Measurements from ENCODE around the gene ASXL1. TPM values are rescaled to one million over a fixed set of nuclear protein-coding genes. Genes with fewer than 3 reads are reported as not detected.
"Not testable (repeated sequence)": the region's sequence is repeated elsewhere in the genome, so short reads cannot be mapped to it uniquely, and the experiment has no call there.

ASXL1 gene
- total RNA-seq, 2 donors from 2014 or later, result 39.9 to 42.5 TPM

DNA sequence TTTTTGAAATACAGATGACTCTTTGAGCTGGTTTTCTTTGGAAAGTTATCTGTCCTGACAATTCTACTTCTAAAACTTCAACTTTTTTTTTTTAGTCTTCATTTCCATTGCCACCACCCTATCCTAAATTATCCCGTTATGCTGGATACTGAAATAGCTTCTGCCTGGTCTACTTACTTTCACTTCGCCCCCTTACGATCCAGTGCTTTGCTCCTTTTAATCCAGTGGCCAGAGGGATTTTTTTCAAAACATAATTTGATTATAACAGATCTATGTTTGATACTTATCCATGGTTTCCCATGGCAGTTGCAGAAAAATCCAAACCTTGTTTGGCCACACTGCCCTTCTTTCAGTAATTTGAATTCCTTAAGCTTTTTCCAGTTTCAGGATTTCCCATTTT is 27.4 kb downstream of the ASXL1 start:
- no peak for ATAC-seq
- DNase-seq, result no peak
- intact Hi-C loops (cut with DNase I, micrococcal nuclease), result no loop called here

DNA sequence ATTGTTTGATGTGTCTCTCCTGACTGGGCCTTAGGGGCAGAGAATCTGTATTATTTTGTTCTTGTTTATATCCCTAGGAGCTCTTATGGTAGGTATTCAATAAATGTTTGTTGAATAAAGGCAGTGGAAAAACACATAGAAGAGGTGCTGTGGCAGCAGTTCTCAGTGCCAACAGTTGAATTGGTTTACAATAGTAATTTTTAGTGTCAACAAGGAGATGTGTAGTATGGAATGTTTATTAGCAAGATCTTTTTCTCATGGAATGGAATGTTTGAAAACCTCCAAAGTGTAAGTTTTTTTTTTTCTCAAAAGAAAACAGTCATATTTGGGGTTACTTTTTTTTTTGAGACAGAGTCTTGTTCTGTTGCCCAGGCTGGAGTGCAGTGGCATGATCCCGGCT is 28.0 kb downstream of the ASXL1 start:
- DNase-seq, result no peak
- peak; percentile 29 for ATAC-seq
- intact Hi-C loops (cut with DNase I, micrococcal nuclease), result no loop called here

DNA sequence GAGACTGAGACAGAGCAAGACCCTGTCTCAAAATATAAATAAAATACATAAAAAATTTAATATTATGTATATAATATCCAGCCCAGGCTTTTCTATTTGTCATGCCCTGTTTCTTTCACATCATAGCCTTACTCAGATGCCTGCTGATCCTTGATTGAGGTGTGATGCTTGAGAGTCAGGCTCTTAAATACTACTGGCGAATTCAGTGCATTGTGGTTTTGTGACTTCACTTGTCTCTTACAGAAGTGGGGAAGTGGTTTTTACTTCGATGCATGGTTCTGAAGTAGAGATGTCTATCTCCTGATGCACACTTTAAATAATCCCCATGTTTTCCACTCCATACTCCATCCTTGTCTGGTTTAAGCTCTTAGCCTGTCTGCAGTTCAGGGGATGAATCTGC is 29.1 kb downstream of the ASXL1 start:
- DNase-seq (no peak), ATAC-seq (no peak)
- intact Hi-C loops (cut with DNase I, micrococcal nuclease), result no loop called here

DNA sequence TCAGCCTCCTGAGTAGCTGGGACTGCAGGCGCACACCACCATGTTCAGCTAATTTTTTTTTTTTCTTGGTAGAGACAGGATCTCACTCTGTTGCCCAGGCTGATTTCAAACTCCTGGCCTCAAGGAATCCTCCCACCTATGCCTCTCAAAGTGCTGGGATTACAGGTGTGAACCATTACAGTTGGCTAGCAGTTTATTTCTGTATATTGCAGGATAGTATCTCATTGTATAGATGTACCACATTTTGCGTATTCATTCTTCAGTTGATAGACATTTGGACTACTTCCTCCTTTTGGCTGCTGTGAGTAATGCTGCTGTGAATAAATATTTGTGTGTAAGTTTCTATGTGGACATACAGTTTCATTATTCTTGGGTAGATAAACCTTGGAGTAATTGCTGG is 32.9 kb downstream of the ASXL1 start:
- intact Hi-C loops (cut with DNase I, micrococcal nuclease), result no loop called here
- ATAC-seq (peak; percentile 87), DNase-seq (no peak)

DNA sequence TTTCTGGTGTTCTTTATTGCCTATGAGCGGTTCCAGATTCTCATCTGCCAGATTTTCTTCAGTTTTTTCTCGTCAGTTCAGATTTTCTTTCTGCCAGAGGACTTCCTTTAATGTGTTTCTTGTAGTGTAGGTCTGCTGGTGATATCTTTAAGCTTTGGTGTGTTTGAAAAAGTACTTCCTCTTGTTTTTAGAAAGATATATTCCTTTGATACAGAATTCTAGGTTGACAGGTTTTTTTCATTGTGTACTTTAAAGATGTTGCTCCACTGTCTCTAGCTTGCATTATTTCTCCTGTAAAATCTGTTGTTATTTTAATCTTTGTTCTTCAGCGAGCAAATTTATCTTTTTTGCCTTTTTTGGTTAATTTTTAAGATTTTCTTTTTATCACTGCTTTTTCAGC is 36.9 kb downstream of the ASXL1 start:
- intact Hi-C loops (cut with DNase I, micrococcal nuclease), result no loop called here
- no peak for DNase-seq
- no peak for ATAC-seq

DNA sequence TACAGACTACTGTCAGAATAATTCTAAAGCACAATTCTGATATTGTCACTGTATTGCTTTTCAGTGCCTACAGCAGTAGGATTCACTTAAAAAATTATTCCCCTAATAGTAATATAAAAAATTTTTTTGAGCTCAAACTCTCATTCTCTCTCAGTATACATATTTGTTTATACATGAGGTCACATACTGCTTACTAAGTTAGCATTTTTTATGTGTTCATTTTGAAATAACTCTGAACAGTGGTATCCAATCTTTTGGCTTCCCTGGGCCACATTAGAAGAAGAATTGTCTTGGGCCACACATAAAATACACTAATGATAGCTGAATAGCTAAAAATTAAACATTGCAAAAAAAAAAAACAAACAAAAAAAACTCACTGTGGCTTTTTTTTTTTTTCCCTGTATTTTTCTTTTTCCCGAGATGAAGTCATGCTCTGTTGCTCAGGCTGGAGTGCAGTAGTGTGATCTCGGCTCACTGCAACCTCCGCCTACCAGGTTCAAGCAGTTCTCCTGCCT is 38.6 kb downstream of the ASXL1 start:
- no peak for DNase-seq
- intact Hi-C loops (cut with DNase I, micrococcal nuclease), result no loop called here
- no peak for ATAC-seq

DNA sequence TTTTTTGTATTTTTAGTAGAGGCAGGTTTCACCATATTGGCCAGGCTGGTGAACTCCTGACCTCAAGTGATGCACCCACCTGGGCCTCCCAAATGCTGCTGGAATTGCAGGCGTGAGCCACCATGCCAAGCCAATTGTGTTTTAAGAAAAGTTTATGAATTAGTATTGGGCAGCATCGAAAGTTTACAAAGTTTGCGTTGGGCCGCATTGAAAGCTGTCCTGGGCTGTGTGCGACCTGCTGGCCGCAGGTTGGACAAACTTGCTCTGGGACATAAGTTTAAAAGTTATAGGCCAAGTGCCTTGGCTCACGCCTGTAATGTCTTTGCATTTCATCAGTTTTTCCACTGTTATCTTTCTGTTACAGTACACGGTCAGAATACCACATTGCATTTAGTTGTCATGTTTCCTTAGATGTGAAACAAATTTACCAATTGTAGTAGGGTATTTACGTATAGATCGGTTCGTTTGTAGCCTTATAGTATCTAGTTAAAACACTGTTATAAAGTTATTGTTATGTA is 39.5 kb downstream of the ASXL1 start:
- intact Hi-C loops (cut with DNase I, micrococcal nuclease), result no loop called here
- DNase-seq (no peak), ATAC-seq (no peak)

DNA sequence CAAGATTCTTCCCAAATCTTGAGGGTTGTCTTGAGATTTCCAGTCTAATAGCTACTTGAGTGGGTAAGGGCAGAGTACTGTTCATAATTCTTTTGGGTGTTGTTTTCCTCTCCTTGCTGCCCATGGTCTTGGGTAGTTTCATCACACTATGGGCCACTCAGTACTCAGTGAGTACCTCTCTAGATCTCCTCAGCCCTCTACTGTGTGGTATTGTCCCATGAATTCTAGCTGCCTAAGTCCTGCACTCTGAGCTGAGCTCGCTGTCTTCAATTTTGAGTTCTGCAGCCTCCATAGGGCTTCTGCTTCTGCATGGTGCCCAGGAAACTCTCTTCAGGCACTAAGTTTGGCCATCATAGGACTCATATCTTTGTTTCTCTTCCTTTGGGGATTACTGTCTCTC is 42.3 kb downstream of the ASXL1 start:
- intact Hi-C loops (cut with DNase I, micrococcal nuclease), result no loop called here
- no peak for ATAC-seq
- no peak for DNase-seq

DNA sequence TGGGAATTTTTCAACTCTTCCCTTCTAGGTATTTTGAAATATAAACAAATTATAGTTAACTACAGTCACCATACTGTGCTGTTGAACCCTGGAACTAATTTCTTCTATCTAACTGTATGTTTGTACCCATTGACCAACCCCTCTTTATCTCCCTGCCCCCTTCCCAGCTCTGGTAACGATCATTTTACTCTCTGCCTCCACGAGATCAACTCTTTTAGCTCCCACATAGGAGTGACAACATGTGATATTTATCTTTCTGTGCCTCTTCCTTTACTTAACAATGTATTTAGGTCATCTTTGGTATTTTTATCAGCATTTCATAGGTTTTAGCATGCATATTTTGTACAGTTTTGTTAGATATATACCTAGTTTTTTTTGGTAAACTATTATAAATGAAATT is 45.9 kb downstream of the ASXL1 start:
- intact Hi-C loops (cut with DNase I, micrococcal nuclease), result no loop called here
- ATAC-seq (no peak), DNase-seq (no peak)

DNA sequence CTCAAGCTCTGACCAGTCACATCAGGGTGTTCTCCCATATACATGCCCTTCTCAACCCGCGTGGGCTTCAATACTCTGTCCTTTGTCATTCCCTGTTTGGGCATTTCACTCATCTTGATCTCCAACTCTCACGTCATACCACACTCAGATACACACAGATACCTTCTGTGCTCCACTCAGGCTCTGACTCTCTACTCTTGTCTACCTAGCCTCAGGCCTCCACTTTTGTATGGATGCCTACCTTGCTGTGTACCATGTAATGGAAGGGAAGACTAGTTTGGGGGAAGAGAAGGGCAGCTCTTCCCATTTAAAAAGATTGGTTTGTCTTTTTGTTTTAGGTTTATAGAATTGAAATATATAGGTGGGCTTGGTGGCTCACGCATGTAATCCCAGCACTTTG is 48.6 kb downstream of the ASXL1 start:
- intact Hi-C loops (cut with DNase I, micrococcal nuclease), result no loop called here
- DNase-seq (no peak), ATAC-seq (no peak)

DNA sequence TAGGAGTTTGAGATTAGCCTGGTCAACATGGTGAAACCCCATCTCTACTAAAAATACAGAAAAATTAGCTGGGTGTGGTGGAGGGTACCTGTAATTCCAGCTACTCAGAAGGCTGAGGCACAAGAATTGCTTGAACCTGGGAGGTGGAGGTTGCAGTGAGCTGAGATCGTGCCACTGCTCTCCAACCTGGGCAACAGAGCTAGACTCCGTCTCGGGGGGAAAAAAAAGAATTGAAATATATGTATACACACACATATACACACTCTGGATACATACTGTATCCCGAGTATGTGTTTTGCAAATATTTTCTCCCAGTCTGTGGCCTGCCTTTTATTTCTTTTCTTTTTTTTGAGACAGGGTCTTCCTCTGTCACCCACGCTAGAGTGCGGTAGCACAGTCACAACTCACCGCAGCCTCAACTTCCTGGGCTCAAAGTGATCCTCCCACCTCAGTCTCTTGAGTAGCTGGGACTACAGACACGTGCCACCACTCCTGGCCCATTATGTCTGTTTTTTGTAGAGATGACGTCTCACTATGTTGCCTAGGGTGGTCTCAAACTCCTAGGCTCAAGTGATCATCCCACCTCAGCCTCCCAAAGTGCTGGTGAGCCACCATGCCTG is 49.1 kb downstream of the ASXL1 start:
- ATAC-seq; DNase-seq; intact Hi-C loops (cut with DNase I, micrococcal nuclease): not testable (repeated sequence)

DNA sequence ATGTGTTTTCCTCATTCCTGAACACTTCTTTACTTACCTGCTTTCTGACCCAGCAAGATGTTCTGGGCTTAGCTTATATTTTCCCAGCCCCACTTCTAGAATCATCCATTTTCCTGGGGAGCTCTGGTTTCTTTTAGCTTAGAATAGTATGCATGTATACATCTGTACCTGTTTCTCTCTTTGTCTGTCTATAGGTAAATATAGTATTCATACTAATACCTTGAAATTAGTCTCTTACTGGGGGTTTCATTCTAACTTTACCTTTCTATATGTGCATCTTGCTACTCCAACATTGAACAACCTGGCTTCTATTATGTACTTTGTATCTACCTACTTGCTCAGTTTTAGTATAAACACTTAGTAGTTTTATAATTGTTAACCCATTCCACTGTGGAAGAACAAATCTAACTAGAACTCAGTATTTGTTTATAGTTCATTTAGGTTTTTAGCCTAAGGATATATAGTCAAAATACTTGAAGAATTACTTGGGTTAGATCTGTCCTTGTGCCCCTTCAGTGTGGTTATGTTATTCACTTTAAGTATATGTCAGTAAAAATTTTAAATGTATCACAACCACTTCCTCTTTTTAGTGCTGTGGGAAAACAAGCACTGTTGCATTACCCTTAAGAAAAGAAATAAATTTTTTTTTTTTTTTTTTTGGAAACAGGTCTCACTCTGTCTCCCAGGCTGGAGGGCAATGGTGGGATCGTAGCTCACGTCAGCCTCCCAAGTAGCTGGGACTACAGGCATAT is 54.0 kb downstream of the ASXL1 start:
- DNase-seq (no peak), ATAC-seq (no peak)
- intact Hi-C loops (cut with DNase I, micrococcal nuclease), result no loop called here

DNA sequence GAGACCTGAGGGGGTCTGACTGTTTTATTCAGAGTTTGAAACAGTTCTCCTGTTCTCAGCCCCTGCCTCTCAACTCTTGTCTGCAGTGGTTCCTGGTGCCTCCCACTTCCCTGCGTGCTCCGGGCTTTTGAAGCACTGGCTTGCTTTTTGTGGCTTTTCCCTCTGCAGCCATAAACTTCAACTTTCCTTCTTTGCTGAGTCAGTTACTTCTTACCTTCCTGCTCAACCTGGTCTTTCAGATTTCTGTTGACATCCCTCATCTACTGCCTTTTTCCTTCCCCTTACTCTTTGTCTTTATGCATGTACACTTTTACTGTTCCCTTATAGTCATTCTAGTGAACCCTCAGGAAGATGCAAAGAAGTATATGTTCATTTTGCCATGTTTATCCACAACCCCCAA is 57.4 kb downstream of the ASXL1 start:
- DNase-seq (no peak), ATAC-seq (no peak)
- intact Hi-C loops (cut with DNase I, micrococcal nuclease), result no loop called here

DNA sequence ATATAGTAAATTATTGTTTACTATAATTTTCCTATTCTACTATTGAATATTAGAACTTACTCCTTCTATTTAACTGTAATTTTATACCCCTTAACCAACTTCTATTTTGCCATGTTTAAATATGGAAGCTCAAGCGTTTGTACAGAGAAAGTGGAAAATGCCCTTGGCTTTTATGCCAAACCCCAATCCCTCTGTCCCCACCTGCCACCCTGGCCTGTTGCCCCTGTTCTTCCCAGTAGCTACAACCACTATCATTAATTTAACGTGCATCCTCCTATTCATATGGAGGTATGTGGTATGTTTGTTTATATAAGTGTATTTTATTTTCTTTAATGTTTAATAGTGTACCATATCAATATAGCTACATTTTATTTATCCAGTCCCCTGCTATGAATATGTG is 58.1 kb downstream of the ASXL1 start:
- no peak for ATAC-seq
- no peak for DNase-seq
- intact Hi-C loops (cut with DNase I, micrococcal nuclease), result no loop called here

DNA sequence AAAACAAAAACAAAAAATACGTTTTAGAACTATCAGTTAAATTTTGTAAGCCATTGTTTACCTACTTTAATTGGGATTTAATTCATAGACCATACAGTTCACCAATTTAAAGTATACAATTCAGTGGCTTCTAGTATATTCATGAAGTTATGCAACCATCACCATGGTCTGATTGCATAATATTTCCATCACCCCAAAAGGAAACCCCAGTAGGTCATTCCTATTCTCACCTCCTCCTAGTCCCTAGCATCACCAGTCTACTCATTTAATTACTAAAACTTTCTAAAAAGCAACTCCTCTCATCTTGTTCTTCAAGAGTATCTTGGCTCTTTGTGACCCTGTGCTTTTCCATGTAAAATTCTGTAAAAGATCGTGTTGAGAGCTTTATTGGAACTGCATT is 60.2 kb downstream of the ASXL1 start:
- no peak for ATAC-seq

DNA sequence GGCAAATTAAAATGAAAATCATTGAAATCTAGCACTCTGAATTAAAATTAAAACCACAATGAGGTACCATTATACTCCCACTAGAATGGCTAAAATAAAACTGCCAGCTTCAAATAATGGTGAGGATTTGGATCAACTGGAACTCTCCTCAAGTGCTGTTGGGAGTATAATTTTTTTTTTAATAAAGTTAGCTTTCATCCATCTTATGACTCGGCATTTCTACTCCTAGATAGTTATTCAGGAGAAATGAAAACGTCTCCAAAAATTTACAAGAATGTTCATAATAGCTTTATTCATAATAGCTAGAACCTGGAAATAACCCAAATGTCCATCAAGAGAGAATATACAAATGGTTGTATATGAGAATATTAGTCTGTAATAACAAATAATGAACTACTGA is 63.2 kb downstream of the ASXL1 start:
- intact Hi-C loops (cut with DNase I, micrococcal nuclease), result no loop called here
- ATAC-seq (no peak), DNase-seq (no peak)

More for the DNA sequence above, 60.2 kb downstream of the ASXL1 start:
- intact Hi-C loops (cut with DNase I, micrococcal nuclease), result no loop called here
- no peak for DNase-seq

DNA sequence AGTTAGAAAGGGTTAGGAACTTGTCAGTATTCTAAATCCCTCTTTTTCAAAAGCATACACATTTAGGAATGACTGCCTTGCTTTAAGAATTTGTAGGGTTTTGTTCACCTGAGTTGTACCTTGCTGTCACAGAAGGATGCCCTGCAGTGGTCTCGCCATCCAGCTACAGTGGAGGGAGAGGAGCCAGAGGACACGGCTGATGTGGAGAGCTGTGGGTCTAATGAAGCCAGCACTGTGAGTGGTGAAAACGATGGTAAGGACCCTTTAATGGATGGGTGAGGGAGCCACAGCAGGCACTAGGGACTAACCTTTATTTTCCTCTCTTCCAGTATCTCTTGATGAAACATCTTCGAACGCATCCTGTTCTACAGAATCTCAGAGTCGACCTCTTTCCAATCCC is 69.9 kb downstream of the ASXL1 start:
- intact Hi-C loops (cut with DNase I, micrococcal nuclease), result no loop called here
- ATAC-seq (no peak), DNase-seq (no peak)

DNA sequence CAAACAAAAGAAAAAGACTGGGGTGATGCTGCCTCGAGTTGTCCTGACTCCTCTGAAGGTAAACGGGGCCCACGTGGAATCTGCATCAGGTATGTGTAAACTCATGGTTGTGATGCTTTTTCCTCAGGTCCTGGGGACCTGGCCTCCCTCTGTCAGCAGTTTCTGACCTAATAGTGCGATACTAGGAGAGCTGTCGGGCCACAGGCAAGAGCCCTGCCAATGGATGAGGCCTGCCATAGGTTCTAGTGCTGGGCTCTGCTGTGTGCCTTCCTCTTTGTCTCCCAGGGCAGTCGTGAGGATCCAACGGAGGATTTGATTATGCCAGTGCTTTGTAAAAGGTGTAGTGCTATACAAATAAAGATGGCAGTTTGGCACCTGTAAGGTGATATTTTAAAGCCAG is 71.2 kb downstream of the ASXL1 start:
- intact Hi-C loops (cut with DNase I, micrococcal nuclease), result no loop called here
- DNase-seq (no peak), ATAC-seq (no peak)

DNA sequence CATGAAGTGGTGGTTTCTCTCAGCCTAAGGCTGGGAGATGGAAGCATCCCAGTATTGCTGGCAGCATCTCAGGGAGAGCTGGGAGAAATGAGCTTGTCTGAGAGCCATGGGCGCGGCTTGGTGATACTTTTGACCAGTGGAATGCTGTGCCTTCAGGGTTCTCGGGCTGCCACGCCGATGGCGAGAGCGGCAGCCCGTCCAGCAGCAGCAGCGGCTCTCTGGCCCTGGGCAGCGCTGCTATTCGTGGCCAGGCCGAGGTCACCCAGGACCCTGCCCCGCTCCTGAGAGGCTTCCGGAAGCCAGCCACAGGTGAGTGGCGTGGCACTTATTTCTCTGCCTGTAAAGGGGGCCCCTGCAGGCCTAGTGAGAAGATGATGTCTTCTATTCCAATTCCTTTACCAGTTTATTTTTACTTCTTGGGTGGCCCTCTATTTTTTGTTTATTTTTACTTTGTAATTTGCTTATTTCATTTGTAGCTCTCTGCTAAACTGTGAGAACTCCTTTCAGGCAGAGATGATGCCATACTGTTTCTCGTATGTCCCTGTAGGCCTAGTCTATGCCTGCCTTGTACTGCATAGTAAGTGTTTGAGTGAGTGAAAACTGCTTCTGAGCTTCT is 71.7 kb downstream of the ASXL1 start:
- intact Hi-C loops (cut with DNase I, micrococcal nuclease), result no loop called here
- DNase-seq (no peak), ATAC-seq (no peak)

DNA sequence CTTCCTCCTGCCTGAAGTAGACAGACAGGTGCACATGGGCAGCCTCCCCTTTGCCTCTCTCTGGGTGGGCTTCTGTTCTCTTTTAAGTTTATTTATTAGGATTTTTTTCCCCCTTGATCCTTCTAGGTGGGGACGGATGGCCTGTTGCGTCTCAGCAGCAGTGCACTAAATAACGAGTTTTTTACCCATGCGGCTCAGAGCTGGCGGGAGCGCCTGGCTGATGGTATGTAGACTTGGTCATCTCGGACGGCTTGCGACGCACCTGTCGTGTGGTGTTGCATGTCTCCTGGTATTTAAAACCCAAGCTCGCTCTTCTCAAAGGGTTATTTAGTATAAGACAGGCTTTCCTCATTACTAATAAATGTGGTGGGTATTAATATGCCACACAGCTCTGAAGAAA is 73.3 kb downstream of the ASXL1 start:
- intact Hi-C loops (cut with DNase I, micrococcal nuclease), result no loop called here
- DNase-seq (no peak), ATAC-seq (no peak)
